Dermis blood vessel endothelial cell (primary cell): Measurements from ENCODE around the gene MYO3A. TPM values are rescaled to one million over a fixed set of nuclear protein-coding genes. Genes with fewer than 3 reads are reported as not detected.

Experiments used
- DNase-seq: peaks from one replicate; pipeline ENCODE4 v3.0.0; 2010
- total RNA-seq: library from RNA; depleted of rRNA; stranded (reverse); fragments of >200 nt; gene quantifications from 2 replicates; pipeline ENCODE4 v1.2.3, GENCODE V29; 2014

MYO3A gene, protein sequence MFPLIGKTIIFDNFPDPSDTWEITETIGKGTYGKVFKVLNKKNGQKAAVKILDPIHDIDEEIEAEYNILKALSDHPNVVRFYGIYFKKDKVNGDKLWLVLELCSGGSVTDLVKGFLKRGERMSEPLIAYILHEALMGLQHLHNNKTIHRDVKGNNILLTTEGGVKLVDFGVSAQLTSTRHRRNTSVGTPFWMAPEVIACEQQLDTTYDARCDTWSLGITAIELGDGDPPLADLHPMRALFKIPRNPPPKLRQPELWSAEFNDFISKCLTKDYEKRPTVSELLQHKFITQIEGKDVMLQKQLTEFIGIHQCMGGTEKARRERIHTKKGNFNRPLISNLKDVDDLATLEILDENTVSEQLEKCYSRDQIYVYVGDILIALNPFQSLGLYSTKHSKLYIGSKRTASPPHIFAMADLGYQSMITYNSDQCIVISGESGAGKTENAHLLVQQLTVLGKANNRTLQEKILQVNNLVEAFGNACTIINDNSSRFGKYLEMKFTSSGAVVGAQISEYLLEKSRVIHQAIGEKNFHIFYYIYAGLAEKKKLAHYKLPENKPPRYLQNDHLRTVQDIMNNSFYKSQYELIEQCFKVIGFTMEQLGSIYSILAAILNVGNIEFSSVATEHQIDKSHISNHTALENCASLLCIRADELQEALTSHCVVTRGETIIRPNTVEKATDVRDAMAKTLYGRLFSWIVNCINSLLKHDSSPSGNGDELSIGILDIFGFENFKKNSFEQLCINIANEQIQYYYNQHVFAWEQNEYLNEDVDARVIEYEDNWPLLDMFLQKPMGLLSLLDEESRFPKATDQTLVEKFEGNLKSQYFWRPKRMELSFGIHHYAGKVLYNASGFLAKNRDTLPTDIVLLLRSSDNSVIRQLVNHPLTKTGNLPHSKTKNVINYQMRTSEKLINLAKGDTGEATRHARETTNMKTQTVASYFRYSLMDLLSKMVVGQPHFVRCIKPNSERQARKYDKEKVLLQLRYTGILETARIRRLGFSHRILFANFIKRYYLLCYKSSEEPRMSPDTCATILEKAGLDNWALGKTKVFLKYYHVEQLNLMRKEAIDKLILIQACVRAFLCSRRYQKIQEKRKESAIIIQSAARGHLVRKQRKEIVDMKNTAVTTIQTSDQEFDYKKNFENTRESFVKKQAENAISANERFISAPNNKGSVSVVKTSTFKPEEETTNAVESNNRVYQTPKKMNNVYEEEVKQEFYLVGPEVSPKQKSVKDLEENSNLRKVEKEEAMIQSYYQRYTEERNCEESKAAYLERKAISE (N-terminal part only)
- not detected in 2 replicates for total RNA-seq

DNA sequence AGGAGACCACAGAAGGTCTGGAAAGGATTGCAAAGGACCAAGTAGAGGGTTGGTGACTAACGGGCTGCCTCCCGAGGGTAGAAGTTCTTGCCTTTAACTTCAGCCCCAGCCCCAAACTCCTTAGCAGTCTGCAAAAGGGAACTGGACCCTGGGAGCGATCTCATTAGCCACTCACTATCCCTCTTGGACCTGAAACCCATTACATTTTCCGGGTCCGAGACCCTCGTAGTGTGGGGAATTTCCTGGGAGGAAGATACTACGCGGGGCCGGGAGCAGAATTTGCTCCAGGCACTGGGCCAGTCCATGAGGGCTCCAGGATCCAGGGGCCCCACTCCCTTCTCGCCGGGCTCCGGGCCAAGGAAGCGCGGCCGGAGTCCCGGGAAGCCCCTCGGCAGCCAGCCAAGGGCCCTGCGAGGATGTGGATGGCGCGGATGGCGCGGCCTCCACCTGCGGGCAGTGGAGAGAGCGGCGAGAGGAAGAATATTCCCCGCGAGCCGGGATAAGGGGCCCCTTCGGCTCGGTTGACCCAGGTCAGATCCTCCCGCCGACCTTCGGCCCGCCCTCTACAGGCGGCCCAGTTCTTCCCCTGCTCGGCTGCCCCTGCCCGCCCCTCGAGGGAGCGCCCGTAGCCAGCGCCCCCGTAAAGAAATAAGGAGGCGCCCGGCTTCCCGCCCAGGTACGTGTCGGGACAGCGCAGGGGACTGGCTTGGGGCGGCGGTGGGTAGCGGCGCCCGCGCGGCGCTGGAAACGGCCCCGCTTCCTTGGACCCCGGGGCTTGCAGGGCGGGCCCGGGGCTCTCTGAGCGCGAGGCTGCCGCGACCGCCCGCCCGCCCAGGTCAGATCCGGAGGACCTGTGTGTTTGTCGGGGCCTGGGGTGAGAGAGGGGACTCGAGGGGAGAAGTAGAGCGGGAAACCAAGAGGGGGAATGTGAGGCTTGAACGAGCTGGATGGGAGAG lies at the start of gene MYO3A:
TSS of gene MYO3A (plus strand) at position 577 of the 956 bp plus-strand sequence. CDS start 17,882 bp downstream, outside the sequence.
- no peak for DNase-seq

DNA sequence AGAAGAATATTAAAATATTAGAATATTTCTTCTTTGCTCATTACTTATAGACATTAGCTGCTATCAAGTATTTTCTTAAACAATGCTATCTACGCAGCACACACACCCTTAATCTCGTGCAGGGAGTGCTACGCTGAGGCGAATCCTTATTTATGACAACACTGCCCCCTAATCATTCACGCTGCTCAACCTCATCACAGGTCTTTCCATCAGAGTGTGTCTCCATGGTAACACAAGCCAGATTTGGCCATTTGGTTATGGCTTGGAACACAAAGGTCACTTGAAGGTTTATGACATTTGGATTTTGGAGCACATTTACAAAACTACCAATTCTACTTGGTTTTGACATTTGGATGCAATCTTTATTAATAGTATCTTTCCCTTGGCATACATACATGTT lies 45.4 kb upstream of the MYO3A start:
- no peak for DNase-seq

DNA sequence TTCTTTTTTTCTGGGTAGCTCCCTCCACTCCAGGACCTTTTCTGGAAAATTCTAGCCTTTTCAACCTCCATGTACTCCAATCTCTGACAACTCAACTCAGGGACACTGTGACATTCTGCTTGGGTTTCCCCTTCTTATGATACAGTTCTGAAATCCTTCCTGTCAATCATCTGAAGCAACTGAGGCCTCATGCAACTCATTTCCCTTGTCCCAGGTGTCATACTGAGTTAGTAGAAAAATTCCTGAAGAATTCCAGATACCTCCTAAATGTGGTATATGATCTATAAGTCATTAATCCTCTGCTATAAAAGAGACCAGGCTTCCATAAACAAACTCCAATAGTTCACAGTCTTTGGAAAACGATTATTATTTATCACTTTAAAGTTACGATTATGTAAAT lies 43.0 kb upstream of the MYO3A start:
- DNase-seq, result no peak

DNA sequence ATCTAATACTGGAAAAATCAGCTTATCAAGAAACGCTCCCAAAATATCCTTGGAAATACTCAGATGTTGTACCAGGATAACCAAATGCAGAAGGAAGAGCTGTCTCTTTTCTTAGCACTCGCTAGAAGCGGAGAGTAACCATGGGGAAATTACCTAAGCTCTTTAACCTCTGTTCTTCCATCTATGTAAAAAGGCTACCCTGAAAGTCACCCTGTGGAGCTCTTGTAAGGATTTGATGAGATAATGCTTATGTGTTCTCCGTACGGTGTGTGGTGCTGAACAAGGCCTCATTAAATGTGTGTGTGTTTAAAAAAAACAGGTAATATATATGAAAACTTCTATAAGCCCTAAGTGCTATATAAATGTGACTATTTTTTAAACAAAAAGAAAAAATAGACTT lies 38.2 kb upstream of the MYO3A start:
- DNase-seq, result no peak

DNA sequence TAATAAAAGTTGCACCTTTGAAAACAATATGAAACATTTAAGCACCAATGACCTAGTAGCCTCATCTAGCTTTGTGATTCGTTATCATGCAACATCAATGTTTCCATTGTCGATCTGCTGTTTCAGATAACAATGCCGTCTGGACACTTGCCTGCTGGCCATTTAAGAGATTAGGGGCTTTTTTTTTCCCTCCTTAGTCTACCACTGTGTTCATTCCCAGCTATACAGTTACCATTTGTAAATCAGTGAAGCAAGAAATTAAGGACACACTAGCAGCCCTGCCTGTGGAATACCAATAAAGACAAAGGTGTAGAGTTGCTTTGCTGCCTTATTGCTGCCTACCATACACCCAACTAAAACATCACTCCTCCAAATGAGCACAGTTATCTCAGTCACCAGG lies 37.6 kb upstream of the MYO3A start:
- DNase-seq, result no peak

DNA sequence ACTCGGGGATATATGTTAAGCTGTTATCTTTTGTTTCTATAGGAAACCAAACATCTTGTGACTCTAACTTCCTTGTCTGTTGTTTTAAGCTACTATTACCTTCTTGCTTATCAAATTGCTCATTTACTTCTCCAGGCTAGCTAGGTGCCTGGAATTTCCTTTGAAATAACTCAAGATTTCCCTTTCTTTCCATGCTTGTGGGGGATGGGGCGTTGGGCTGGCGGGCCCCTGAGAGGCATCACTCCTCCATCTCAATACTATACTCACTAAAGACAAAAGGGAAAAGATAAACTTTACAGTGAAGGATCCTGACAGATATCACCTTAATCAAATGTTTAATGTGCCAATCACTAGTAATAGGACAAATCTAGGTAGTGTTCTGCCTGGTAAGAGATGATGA lies 34.7 kb upstream of the MYO3A start:
- DNase-seq, result no peak

DNA sequence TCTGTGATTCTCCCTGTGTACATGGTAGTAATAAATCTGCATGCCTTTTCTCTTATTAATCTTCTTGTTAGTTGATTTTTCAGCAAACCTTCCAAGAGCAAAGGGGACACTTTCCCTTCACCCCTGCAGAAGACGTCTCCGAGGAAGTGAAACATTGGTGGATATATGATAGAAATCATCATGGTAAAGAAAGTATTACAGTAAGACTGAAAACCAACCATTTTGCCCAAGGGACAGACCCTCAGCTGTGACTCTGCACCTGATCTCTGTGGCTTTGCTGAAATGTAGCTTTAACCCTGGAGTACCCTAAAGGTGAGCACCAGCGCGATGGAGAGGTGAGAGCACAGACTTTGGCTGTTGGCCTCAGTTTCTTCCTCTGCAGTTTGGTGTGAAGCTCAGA lies 32.8 kb upstream of the MYO3A start:
- DNase-seq, result no peak

DNA sequence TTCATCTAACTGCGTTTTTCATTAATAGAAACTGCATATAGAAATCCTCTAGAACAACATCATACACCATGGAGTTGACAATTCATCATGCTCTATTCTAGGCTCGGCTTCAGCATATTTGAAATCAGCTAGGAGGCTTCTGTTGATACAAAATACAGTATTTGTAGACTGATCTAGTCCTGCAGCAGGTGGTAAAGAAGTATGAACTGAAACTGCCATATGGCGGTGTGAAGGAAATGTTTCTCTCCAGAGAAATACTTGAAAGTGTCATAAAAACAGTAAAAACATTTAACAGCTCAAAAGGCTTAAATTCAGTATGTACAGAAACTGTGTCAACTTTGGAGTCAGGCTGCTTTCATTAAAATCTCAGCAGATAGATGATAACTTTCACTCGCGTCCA lies 32.0 kb upstream of the MYO3A start:
- DNase-seq, result no peak

DNA sequence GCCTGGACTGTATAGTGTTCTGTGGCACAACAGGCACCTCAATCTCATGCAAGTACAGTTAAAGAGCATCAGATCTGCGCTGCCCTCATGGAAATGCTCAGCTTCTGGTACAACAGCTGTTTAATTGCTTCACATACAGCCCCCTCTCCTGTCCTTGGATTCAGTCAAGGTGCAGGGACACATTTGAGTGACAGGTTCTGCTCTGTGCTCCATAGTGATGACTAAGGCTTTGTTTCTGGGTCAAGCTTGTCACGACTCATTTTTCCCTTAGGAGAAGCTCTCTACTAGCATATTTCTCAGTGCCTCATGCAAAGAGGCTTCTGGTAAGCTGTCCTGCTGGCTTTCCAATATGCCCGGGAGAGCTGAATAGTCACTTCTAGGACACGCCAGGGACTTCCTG lies 26.8 kb upstream of the MYO3A start:
- DNase-seq, result no peak

DNA sequence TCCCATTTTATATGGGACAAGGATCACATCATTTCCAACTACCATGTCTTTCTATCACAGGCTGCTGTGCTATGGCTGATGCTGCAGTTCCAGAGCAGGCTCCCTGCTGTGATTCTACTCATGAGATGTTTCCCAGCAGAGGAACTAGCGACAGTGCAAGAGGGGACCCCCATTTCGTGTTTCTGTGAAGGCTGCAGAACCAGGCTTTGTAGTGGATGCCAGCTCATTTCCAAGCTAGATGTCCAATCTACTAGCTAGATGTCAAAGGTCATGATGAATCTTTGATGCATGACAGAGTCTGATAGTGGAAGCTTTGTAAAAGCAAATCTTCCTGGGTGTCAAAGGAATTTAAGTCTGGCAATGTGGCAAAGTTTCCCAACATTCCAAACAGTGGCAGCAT lies 21.2 kb upstream of the MYO3A start:
- no peak for DNase-seq

DNA sequence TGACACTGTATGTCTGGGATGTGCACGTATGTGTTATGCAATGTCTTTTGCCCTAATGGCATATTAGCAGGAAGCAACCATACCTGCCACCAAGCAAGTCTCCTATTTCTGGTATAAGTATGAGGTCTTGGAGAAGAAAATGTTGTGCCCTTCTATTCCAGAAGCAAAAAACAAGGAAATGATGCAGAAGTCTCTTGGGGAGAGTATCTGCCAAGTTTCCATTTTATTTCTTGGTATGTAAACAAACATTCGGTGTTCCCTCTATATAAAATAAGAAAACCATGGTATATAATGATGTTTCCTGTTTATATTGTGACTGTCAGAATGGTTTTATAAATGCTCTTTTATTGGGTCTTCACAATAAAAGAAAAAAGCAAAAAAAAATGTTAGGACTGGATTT lies 19.3 kb upstream of the MYO3A start:
- DNase-seq, result no peak

DNA sequence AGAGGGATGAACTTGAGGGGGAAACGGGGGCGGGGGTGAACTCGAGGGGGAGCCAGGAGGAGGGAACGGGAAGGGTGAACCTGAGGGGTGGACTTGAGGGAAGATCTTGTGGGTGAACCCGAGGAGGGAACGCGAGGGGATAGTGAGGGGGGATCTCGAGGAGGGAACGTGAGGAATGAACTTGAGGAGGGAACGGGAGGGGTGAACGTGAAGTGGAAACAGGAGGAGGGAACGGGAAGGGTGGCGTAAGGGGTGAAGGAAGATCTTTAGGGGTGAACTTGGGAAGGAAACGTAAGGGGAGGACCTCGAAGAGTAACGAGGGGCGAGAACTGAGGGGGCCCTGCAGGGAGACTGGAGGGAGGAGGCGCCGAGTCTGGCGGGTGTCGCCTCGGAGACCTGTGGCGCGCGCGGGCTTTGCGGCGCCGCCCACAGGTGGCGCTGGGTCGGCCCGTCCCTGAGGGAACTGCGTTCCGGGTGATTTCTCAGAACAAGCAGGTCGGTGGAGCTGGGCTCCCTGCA lies 651 bp downstream of the MYO3A start:
- DNase-seq, result no peak

DNA sequence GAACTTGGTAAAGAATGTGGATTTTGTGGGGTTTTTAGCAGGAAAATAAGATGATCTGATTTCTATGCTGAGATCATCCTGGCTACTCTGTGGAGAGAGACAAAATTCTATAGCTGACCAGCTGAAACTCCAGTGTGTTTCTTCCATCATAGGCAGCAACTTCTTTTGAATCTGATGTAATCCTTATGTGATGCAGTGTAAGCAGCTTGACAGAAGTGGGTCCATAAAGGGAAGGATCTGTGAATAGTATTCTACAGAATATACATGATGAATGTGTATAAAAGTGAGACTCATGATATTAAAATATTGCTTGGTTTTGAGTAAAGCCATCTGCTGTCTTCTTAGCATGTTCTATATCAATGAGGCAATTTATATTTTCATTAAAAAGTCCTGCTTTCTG lies 4.4 kb downstream of the MYO3A start:
- no peak for DNase-seq

DNA sequence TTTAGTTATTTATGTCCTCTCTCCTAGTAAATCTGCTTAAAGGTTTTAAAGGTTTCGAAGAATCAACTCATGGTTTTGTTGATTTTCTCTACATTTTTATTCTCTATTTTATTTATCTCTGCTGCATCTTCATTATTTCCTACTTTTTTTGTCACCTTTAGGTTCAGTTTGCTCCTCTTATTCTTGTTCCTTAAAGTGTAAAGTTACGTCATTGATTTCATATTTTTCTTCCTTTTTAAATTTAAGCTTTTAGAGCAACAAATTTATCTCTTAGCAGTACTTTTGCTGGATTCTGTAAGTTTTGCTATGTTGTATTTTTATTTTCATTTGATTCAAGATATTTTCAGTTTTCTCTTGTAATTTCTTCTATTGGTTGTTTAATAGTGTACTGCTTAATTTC lies 10.7 kb downstream of the MYO3A start:
- no peak for DNase-seq

DNA sequence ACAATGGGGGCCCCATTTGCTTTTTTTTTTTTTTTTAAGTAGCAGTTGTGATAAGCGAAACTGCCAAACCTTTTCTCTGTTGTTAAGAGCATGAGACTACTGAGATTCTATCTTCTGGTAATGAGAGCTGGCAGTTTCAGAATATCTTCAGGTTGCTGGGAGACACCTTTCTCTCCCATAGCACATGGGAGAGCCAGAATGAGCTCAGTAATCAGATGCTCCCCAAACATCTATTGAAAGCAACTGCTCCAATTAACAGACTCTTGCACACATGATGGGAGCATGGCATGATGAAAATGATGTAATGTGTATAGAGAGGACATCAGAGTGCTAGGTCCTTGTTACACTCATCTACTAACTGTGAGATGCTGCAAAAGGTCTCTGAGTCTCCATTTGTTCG lies 18.8 kb downstream of the MYO3A start:
- DNase-seq, result no peak

DNA sequence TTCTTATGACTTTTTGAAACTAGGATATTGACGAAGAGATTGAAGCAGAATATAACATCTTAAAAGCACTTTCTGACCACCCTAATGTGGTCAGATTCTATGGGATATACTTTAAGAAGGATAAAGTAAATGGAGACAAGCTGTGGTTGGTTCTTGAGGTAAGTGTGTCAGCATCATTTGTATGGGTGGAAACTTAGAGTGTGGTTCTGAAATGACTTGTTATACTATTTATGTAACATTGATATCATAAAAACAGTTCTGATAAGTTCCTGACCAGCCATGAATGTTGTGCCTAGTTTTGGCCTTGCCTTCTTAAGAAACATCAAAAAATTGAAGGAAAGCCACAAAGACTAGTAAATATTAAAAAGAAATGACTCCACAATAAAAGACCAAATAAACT lies 20.8 kb downstream of the MYO3A start:
- DNase-seq, result no peak

DNA sequence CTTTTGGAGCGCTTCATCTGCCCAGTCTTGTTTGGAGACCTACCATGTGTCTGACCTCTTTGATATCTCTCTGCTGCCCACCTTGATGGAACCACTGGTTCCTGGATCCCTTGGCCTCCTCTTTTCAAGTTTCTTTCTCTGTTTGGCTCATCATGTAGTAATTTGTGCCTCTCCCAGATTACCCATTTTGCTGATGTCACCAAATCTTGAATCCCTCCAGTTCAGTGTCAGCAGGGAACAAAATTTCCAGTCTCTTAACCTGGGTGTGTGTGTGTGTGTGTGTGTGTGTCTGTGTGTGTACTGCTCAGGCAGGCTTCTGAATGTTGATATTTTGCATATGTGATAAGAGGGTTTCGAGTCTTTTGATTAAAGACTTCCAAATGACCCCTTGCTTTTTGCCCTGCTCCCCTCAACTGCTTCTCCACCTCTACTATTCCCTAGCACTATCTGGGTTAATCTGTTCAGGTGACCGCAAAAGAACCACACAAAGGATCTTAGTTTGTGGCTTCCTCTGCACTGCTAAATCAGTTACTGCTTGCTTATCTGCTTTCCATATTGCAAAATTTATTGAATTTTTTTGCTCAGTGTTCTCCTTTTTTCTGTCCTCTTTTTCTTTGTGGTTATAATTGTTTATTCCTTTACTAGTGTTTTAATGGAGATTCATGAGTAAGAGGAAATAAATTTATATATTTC lies 25.7 kb downstream of the MYO3A start:
- DNase-seq, result no peak

DNA sequence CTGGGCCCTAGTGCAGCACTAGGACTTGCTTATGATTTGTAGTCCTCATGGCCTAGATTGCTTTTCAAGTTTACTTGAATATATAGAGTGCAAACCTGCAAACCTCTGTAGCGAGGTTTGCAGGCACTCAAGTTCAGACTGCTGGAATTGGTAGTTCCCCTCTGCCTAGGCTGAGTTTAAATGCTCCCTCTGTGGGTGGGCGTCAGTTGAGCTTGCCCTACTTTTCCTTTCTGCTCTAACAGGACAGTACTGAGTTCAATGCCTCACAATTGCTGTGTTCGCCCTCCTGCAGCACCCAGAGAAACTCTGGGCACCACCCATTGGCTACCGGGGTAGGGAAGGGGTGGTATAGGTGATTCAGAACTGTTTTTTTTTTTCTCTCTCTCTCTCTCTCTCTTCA lies 31.6 kb downstream of the MYO3A start:
- no peak for DNase-seq

DNA sequence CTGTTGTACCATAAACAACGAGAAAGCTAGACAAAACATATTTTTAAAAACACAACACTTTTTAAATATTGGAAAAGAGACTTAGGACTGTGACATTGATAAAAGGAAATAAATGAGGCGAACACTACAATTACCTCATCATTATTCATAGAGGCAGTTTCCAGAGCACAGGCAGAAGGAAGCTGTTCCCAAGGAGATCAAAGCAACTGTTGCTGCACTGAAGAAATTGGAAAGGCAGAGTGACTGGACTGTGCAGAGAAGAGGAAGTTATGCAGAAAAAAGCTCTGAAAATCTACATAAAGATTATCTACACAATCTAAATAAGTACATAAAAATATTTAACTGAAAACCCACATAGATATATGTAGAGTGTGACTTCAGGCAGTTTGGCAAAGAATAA lies 32.8 kb downstream of the MYO3A start:
- DNase-seq, result no peak

DNA sequence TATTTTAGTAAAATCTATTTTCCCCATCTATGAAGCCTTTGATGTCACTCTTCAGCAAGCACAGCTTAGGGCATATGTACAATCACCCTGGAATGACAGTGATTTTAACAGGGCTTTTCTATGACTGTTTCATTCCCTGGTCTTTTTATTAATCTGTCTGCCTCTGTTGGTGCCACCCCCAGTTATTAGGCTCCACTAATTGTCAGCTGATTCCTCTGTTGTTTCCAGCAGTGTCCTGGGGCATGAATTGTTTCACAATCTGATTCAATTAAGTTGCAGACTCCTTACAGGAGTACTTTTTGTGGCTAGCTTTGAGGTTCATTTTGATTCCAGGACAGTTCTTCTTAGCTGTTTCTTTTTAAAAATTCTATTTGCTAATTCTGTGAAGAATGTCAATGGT lies 38.6 kb downstream of the MYO3A start:
- DNase-seq, result no peak

DNA sequence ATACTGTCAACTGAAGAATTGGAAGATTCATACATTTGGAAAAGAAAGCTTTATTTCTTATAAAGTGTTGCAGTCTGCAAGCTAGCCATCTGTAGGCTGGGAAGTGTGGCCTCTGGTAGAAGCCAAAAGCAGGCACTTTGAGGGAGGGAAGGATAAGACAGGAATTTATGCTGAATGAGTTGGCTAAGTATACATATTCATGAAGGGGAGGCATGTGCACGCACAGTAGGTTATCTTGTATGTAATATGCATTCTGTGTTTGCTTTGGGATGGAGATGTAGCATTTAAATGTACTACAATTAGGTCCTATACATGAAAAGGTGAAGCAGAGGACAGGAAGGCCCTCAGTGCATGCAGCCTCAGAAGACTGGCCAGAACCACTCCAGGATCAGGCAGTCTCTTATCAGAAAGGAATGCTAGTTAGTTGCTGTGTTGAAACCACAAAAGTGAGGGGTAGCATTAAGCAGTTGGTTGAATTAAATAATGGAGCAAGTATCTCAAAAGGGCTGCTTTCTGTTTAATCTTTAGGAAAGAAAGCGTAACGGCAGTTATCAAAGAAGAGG lies 40.9 kb downstream of the MYO3A start:
- DNase-seq, result no peak
